ENCODE data around the gene PTPRG. TPM values are rescaled to one million over a fixed set of nuclear protein-coding genes. Genes with fewer than 3 reads are reported as not detected.

Gene PTPRG
- total RNA-seq, 1 experiment from 2014 or later: 0.74 TPM

DNA sequence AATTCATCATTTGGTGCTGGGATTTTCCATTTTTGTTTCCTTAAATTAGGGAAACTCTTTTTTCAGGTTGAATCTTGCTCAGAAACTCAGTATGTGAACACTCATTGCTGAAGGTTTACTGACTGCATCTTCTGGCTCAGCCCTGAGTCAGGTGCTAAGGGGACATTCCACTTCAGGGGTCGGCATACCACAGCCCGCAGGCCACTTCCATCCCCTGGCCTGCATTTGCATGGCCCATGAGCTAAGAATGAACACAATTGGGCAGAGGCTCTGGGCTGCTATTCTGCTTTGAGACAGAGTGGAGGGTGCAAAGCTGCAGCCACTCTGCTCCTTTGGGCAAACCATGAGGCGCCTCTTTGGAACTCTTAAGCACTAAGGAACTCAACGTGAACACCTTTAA is 647.0 kb downstream of the PTPRG start:
- no peak for ATAC-seq
- H3K4me3 ChIP-seq (ENCODE audit: low read depth in 2 of 2, low read length in 2 of 2): no peak overlapping the region
- no peaks in the 10 kb centered on the region for H3K9me3 ChIP-seq (ENCODE audit: control insufficient read depth, insufficient read depth, low read depth, low read length)
- BruUV-seq (replicated peaks): no TSS peak
- no peaks in the 10 kb centered on the region for H3K36me3 ChIP-seq (ENCODE audit: control insufficient read depth, insufficient read depth, low read length)
- CTCF ChIA-PET: no interaction called here
- no peaks in the 10 kb centered on the region for H3K27me3 ChIP-seq (ENCODE audit: control insufficient read depth, insufficient read depth, low read length)
- TF ChIP-seq POLR2AphosphoS5 (IDR thresholded peaks at IDR 0.05; ENCODE audit: low read depth, low read length) (no peak), SIN3A (IDR thresholded peaks at IDR 0.05; ENCODE audit: borderline replicate concordance, insufficient read depth, low read depth, low read length) (no peak), TCF7L2 (IDR thresholded peaks at IDR 0.05; ENCODE audit: low read depth, low read length) (no peak)
- TF ChIP-seq, protein P1, sequence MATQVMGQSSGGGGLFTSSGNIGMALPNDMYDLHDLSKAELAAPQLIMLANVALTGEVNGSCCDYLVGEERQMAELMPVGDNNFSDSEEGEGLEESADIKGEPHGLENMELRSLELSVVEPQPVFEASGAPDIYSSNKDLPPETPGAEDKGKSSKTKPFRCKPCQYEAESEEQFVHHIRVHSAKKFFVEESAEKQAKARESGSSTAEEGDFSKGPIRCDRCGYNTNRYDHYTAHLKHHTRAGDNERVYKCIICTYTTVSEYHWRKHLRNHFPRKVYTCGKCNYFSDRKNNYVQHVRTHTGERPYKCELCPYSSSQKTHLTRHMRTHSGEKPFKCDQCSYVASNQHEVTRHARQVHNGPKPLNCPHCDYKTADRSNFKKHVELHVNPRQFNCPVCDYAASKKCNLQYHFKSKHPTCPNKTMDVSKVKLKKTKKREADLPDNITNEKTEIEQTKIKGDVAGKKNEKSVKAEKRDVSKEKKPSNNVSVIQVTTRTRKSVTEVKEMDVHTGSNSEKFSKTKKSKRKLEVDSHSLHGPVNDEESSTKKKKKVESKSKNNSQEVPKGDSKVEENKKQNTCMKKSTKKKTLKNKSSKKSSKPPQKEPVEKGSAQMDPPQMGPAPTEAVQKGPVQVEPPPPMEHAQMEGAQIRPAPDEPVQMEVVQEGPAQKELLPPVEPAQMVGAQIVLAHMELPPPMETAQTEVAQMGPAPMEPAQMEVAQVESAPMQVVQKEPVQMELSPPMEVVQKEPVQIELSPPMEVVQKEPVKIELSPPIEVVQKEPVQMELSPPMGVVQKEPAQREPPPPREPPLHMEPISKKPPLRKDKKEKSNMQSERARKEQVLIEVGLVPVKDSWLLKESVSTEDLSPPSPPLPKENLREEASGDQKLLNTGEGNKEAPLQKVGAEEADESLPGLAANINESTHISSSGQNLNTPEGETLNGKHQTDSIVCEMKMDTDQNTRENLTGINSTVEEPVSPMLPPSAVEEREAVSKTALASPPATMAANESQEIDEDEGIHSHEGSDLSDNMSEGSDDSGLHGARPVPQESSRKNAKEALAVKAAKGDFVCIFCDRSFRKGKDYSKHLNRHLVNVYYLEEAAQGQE (IDR thresholded peaks at IDR 0.05; ENCODE audit: insufficient read depth in 1 of 2, low read depth in 2 of 2, low read length in 1 of 2): no peak
- TF ChIP-seq, protein P2, sequence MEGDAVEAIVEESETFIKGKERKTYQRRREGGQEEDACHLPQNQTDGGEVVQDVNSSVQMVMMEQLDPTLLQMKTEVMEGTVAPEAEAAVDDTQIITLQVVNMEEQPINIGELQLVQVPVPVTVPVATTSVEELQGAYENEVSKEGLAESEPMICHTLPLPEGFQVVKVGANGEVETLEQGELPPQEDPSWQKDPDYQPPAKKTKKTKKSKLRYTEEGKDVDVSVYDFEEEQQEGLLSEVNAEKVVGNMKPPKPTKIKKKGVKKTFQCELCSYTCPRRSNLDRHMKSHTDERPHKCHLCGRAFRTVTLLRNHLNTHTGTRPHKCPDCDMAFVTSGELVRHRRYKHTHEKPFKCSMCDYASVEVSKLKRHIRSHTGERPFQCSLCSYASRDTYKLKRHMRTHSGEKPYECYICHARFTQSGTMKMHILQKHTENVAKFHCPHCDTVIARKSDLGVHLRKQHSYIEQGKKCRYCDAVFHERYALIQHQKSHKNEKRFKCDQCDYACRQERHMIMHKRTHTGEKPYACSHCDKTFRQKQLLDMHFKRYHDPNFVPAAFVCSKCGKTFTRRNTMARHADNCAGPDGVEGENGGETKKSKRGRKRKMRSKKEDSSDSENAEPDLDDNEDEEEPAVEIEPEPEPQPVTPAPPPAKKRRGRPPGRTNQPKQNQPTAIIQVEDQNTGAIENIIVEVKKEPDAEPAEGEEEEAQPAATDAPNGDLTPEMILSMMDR (IDR thresholded peaks at IDR 0.05): no peak
- in situ Hi-C loops (cut with HindIII; ENCODE audit: low pct_unique_long_range_greater_than_20kb, low sequenced_read_pairs): no loop called here
- intact Hi-C loops (cut with micrococcal nuclease; ENCODE audit: unreplicated experiment): loop anchor here (10.0 kb wide), 1 partner anchor 126 kb away; no protein-coding TSS in a partner anchor
- no peak for DNase-seq (ENCODE audit: low read depth, low spot score)
- H3K4me1 ChIP-seq (ENCODE audit: control insufficient read depth, insufficient read depth, low read length): peaks cover 3% of the 10 kb centered on the region; the same call in 1 of the 2 replicates
- POLR2A ChIA-PET: no interaction called here
- no peak overlapping the region for H3K27ac ChIP-seq (ENCODE audit: low read length)

DNA sequence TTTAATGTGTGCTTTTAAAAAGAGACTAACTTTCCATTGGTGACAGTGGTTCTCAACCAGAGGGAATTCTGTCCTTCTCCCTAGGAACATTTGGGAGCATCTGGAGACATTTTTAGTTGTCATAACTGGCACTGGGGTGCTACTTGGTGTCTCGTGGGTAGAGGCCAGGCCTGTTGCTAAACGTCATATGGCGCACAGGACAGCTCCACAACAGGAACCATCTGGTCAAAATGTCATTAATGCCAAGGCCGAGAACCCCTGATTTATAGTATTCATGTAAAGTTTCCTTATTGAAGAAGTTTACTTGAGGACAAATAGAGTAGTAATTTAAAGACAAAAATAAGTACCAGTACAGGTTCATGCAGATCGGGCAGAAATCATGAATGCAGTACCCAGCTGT is 647.7 kb downstream of the PTPRG start:
- DNase-seq (ENCODE audit: low read depth, low spot score) (no peak), ATAC-seq (no peak)
- TF ChIP-seq SIN3A (IDR thresholded peaks at IDR 0.05; ENCODE audit: borderline replicate concordance, insufficient read depth, low read depth, low read length) (no peak), TCF7L2 (IDR thresholded peaks at IDR 0.05; ENCODE audit: low read depth, low read length) (no peak), POLR2AphosphoS5 (IDR thresholded peaks at IDR 0.05; ENCODE audit: low read depth, low read length) (no peak)
- TF ChIP-seq, protein P1 (IDR thresholded peaks at IDR 0.05; ENCODE audit: insufficient read depth in 1 of 2, low read depth in 2 of 2, low read length in 1 of 2): no peak
- TF ChIP-seq, protein P2 (IDR thresholded peaks at IDR 0.05): no peak
- H3K4me3 ChIP-seq (ENCODE audit: low read depth in 2 of 2, low read length in 2 of 2): no peak overlapping the region
- no peaks in the 10 kb centered on the region for H3K9me3 ChIP-seq (ENCODE audit: control insufficient read depth, insufficient read depth, low read depth, low read length)
- intact Hi-C loops (cut with micrococcal nuclease; ENCODE audit: unreplicated experiment) (loop anchor here (10.0 kb wide), 1 partner anchor 126 kb away; no protein-coding TSS in a partner anchor), in situ Hi-C loops (cut with HindIII; ENCODE audit: low pct_unique_long_range_greater_than_20kb, low sequenced_read_pairs) (no loop called here)
- no peaks in the 10 kb centered on the region for H3K36me3 ChIP-seq (ENCODE audit: control insufficient read depth, insufficient read depth, low read length)
- peaks cover 3% of the 10 kb centered on the region; the same call in 1 of the 2 replicates for H3K4me1 ChIP-seq (ENCODE audit: control insufficient read depth, insufficient read depth, low read length)
- CTCF ChIA-PET: no interaction called here
- H3K27me3 ChIP-seq (ENCODE audit: control insufficient read depth, insufficient read depth, low read length): no peaks in the 10 kb centered on the region
- POLR2A ChIA-PET: no interaction called here
- H3K27ac ChIP-seq (ENCODE audit: low read length): no peak overlapping the region
- no TSS peak for BruUV-seq (replicated peaks)

Data from Panc1 (cell line).